ENCODE data around the gene HTR1D.

DNA sequence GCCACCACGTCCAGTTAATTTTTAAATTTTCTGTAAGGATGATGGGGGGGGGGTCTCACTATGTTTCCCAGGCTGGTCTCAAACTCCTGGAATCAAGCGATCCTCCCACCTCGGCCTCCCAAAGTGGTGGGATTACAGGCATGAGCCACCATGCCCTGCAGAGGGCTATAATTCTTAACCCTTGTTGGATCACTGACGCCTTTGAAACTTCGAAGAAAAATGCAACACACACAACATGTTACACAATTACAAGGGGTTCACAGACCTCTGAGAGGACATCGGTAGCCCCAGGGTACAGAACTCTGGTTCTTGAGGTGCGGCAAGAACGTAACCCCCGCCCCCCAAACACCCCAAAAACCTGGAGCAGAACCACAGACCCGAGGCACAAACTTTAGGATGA lies 40.3 kb downstream of the HTR1D start:
- TF ChIP-seq, protein P1, sequence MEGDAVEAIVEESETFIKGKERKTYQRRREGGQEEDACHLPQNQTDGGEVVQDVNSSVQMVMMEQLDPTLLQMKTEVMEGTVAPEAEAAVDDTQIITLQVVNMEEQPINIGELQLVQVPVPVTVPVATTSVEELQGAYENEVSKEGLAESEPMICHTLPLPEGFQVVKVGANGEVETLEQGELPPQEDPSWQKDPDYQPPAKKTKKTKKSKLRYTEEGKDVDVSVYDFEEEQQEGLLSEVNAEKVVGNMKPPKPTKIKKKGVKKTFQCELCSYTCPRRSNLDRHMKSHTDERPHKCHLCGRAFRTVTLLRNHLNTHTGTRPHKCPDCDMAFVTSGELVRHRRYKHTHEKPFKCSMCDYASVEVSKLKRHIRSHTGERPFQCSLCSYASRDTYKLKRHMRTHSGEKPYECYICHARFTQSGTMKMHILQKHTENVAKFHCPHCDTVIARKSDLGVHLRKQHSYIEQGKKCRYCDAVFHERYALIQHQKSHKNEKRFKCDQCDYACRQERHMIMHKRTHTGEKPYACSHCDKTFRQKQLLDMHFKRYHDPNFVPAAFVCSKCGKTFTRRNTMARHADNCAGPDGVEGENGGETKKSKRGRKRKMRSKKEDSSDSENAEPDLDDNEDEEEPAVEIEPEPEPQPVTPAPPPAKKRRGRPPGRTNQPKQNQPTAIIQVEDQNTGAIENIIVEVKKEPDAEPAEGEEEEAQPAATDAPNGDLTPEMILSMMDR (IDR thresholded peaks at IDR 0.05; ENCODE audit: insufficient read depth, low read length) = no peak
- TF ChIP-seq POLR2AphosphoS5 (IDR thresholded peaks at IDR 0.05; ENCODE audit: low read depth) = no peak
